ENCODE results near the gene SPATS2L.
"Not testable (repeated sequence)": the region's sequence is repeated elsewhere in the genome, so short reads cannot be mapped to it uniquely, and the experiment has no call there.

Gene SPATS2L

DNA sequence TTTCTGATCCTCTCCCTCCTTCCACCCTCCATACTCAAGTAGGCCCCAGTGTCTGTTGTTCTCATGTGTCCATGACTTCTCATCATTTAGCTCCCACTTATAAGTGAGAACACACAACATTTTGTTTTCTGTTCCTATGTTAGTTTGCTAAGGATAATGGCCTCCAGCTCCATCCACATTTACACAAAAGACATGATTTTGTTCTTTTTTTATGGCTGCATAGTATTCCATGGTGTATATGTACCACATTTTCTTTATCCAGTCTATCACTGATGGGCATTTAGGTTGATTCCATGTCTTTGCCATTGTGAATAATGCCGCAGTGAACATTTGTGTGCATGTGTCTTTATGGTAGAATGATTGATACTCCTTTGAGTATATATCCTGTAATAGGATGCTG lies 37.7 kb downstream of the SPATS2L start:
- H3K4me3 ChIP-seq (ENCODE audit: low read depth in 1 of 5, low read length in 5 of 5); H3K9me3 ChIP-seq (ENCODE audit: control insufficient read depth in 5 of 5, low read length in 5 of 5); H3K27me3 ChIP-seq (ENCODE audit: control insufficient read depth in 5 of 5, insufficient read depth in 4 of 5, low read length in 5 of 5); H3K36me3 ChIP-seq (ENCODE audit: control insufficient read depth in 5 of 5, insufficient read depth in 5 of 5, low read length in 5 of 5); H3K9ac ChIP-seq (ENCODE audit: low read length in 5 of 5); H3K27ac ChIP-seq (ENCODE audit: low read depth, low read length): not testable (repeated sequence)
- peaks cover 2 to 28% (median 16%) of the 10 kb centered on the region in 5 donors for H3K4me1 ChIP-seq (ENCODE audit: control insufficient read depth in 5 of 5, insufficient read depth in 5 of 5, low read length in 5 of 5)

DNA sequence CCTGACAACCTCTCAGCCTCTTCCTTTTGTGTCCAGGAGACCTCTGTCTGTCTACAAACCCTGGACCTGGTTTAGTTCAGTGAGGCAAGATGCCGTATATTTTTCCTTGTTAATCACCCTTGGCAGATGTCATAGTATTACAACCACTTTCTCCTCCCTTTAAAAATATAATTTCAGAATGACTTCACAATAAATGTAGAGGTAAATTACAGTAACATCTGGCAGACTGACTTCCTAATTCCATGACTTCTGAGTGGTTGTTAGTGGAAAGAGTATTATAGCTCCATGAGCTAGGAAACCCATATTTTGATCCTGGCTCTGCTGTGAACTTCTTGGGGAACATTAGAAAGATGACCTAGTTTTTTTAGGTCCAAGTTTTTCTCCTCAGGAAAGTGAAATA lies 39.5 kb downstream of the SPATS2L start:
- Histone ChIP-seq H3K4me1 (ENCODE audit: control insufficient read depth in 5 of 5, insufficient read depth in 5 of 5, low read length in 5 of 5) (peaks cover 0 to 13% (median 9%) of the 10 kb centered on the region in 5 donors), H3K9ac (ENCODE audit: low read length in 5 of 5) (no peak overlapping the region), H3K27ac (ENCODE audit: low read depth, low read length) (no peak overlapping the region), H3K36me3 (ENCODE audit: control insufficient read depth in 5 of 5, insufficient read depth in 5 of 5, low read length in 5 of 5) (no peaks in the 10 kb centered on the region), H3K9me3 (ENCODE audit: control insufficient read depth in 5 of 5, low read length in 5 of 5) (no peaks in the 10 kb centered on the region), H3K27me3 (ENCODE audit: control insufficient read depth in 5 of 5, insufficient read depth in 4 of 5, low read length in 5 of 5) (no peaks in the 10 kb centered on the region), H3K4me3 (ENCODE audit: low read depth in 1 of 5, low read length in 5 of 5) (no peak overlapping the region)

DNA sequence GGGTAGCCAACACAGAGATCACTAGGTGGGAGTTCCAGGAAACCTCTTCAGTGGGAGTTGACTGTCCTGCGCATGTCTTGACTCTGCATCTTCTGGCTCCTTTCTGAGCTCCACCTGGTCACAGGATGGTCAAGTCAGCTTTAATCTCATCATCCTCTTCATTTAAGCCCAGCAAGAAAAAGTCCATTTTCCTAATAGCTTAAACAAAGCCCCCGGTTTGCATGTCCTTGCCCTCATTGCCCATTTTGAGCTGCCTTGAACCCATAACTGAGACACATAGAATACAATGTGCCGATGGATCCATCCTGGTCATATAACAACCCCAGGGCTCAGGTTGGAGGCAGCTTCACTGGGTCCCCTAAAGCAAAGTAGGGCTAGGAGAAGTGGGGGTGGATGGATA lies 40.8 kb downstream of the SPATS2L start:
- Histone ChIP-seq H3K4me3 (ENCODE audit: low read depth in 1 of 5, low read length in 5 of 5) (no peak overlapping the region), H3K9ac (ENCODE audit: low read length in 5 of 5) (no peak overlapping the region), H3K36me3 (ENCODE audit: control insufficient read depth in 5 of 5, insufficient read depth in 5 of 5, low read length in 5 of 5) (no peaks in the 10 kb centered on the region), H3K27ac (ENCODE audit: low read depth, low read length) (no peak overlapping the region), H3K27me3 (ENCODE audit: control insufficient read depth in 5 of 5, insufficient read depth in 4 of 5, low read length in 5 of 5) (no peaks in the 10 kb centered on the region), H3K4me1 (ENCODE audit: control insufficient read depth in 5 of 5, insufficient read depth in 5 of 5, low read length in 5 of 5) (peaks cover 0 to 13% (median 9%) of the 10 kb centered on the region in 5 donors), H3K9me3 (ENCODE audit: control insufficient read depth in 5 of 5, low read length in 5 of 5) (no peaks in the 10 kb centered on the region)

GRCh38 chr2:200348897-200349563 lies 42.5 kb downstream of the SPATS2L start:
- H3K36me3 ChIP-seq (ENCODE audit: control insufficient read depth in 5 of 5, insufficient read depth in 5 of 5, low read length in 5 of 5) = no peaks in the 10 kb centered on the region
- H3K27me3 ChIP-seq (ENCODE audit: control insufficient read depth in 5 of 5, insufficient read depth in 4 of 5, low read length in 5 of 5) = no peaks in the 10 kb centered on the region
- H3K9me3 ChIP-seq (ENCODE audit: control insufficient read depth in 5 of 5, low read length in 5 of 5) = no peaks in the 10 kb centered on the region
- H3K4me3 ChIP-seq (ENCODE audit: low read depth in 1 of 5, low read length in 5 of 5) = no peak overlapping the region
- peaks cover 0 to 16% (median 10%) of the 10 kb centered on the region in 5 donors for H3K4me1 ChIP-seq (ENCODE audit: control insufficient read depth in 5 of 5, insufficient read depth in 5 of 5, low read length in 5 of 5)
- H3K9ac ChIP-seq (ENCODE audit: low read length in 5 of 5) = no peak overlapping the region
- H3K27ac ChIP-seq (ENCODE audit: low read depth, low read length) = no peak overlapping the region

DNA sequence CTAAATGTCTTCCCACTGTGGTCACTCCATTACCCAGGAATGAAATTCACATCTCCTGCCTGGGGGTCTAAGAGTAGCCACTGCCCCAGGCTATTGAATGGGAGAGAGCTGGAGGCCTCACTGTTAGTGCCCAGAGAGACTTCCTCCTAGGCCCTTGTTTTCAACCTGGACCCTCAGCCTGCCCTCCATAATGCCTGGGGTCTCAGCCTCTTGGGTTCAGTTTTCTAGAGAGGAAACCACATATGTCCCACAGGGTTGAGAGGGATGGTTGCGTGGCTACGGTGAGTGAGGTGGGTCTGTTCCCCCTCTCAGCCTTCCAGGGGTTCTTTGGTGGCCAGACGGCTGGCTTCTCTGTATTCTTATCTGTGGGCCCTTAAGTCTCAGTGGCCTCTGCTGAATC lies 43.4 kb downstream of the SPATS2L start:
- H3K4me3 ChIP-seq (ENCODE audit: low read depth in 1 of 5, low read length in 5 of 5) = no peak overlapping the region
- H3K27me3 ChIP-seq (ENCODE audit: control insufficient read depth in 5 of 5, insufficient read depth in 4 of 5, low read length in 5 of 5) = no peaks in the 10 kb centered on the region
- H3K27ac ChIP-seq (ENCODE audit: low read depth, low read length) = no peak overlapping the region
- H3K4me1 ChIP-seq (ENCODE audit: control insufficient read depth in 5 of 5, insufficient read depth in 5 of 5, low read length in 5 of 5) = peaks cover 0 to 16% (median 10%) of the 10 kb centered on the region in 5 donors
- H3K36me3 ChIP-seq (ENCODE audit: control insufficient read depth in 5 of 5, insufficient read depth in 5 of 5, low read length in 5 of 5) = no peaks in the 10 kb centered on the region
- H3K9me3 ChIP-seq (ENCODE audit: control insufficient read depth in 5 of 5, low read length in 5 of 5) = no peaks in the 10 kb centered on the region
- H3K9ac ChIP-seq (ENCODE audit: low read length in 5 of 5) = no peak overlapping the region

DNA sequence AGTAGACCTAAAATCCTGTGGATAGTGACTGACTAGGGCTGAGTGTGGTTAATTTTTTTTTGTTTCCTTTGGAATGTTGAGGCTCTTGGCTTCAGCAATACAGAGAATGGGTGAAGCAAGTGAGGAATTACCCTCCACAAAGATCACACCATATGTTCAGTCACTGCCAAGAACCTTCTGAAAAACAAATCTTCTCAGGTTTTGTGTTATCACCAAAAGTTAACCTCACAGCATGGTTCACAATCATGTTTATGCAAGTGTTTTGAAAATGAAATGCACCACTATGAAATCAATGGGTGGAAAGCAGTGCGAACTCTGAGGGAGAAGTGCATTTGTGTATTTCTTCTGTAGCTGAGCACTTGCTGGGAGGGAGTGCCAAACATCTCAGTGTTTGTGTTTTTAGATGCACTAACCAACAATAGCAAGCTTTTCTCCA lies 44.4 kb downstream of the SPATS2L start:
- Histone ChIP-seq H3K27ac (ENCODE audit: low read depth, low read length) (no peak overlapping the region), H3K27me3 (ENCODE audit: control insufficient read depth in 5 of 5, insufficient read depth in 4 of 5, low read length in 5 of 5) (no peaks in the 10 kb centered on the region), H3K36me3 (ENCODE audit: control insufficient read depth in 5 of 5, insufficient read depth in 5 of 5, low read length in 5 of 5) (no peaks in the 10 kb centered on the region), H3K4me1 (ENCODE audit: control insufficient read depth in 5 of 5, insufficient read depth in 5 of 5, low read length in 5 of 5) (peaks cover 0 to 16% (median 10%) of the 10 kb centered on the region in 5 donors), H3K4me3 (ENCODE audit: low read depth in 1 of 5, low read length in 5 of 5) (no peak overlapping the region), H3K9ac (ENCODE audit: low read length in 5 of 5) (no peak overlapping the region), H3K9me3 (ENCODE audit: control insufficient read depth in 5 of 5, low read length in 5 of 5) (no peaks in the 10 kb centered on the region)

DNA sequence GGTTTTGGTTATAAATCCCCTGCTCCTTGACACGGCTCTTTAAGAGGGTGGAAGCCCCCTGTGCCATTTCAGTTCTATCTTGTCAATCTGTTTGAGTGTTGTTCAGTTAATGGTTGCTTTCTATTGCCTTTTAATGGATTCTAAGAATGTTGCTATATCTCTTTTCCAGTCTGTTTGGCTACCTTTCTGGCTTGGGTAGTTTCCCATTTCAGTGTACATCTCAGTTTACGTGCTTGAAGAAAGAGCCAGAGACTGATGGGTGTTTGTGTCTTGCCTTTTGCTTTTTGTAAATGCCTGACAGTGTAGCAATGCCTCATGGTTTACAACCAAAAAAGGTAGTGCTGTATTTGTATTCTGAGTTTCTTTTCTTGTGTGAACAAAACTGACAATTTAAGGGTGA lies 45.3 kb downstream of the SPATS2L start:
- Histone ChIP-seq H3K27me3 (ENCODE audit: control insufficient read depth in 5 of 5, insufficient read depth in 4 of 5, low read length in 5 of 5) (no peaks in the 10 kb centered on the region), H3K9me3 (ENCODE audit: control insufficient read depth in 5 of 5, low read length in 5 of 5) (no peaks in the 10 kb centered on the region), H3K4me1 (ENCODE audit: control insufficient read depth in 5 of 5, insufficient read depth in 5 of 5, low read length in 5 of 5) (peaks cover 0 to 16% (median 11%) of the 10 kb centered on the region in 5 donors), H3K36me3 (ENCODE audit: control insufficient read depth in 5 of 5, insufficient read depth in 5 of 5, low read length in 5 of 5) (no peaks in the 10 kb centered on the region), H3K9ac (ENCODE audit: low read length in 5 of 5) (no peak overlapping the region), H3K27ac (ENCODE audit: low read depth, low read length) (no peak overlapping the region), H3K4me3 (ENCODE audit: low read depth in 1 of 5, low read length in 5 of 5) (no peak overlapping the region)

DNA sequence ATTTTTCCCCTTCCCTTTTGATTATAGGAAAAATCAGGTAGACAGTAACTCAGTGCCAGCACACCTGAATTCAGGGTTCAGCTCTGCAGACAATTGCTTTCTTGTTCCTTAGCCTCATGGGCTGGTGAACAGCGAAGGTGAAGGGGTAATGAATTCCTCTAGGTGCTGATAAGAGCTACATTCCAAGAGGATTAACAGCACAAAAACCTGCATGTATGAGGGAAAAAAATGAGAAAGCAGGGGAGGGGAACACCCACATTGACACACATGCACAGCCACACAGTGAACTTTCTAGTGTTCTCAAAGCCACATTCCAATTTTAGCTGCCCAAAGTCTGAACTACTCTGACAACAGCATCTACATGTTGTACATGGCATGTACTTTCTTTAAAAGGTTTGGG lies 46.1 kb downstream of the SPATS2L start:
- Histone ChIP-seq H3K4me1 (ENCODE audit: control insufficient read depth in 5 of 5, insufficient read depth in 5 of 5, low read length in 5 of 5) (peaks cover 3 to 22% (median 14%) of the 10 kb centered on the region in 5 donors), H3K9ac (ENCODE audit: low read length in 5 of 5) (no peak overlapping the region), H3K27ac (ENCODE audit: low read depth, low read length) (no peak overlapping the region), H3K9me3 (ENCODE audit: control insufficient read depth in 5 of 5, low read length in 5 of 5) (no peaks in the 10 kb centered on the region), H3K36me3 (ENCODE audit: control insufficient read depth in 5 of 5, insufficient read depth in 5 of 5, low read length in 5 of 5) (no peaks in the 10 kb centered on the region), H3K27me3 (ENCODE audit: control insufficient read depth in 5 of 5, insufficient read depth in 4 of 5, low read length in 5 of 5) (no peaks in the 10 kb centered on the region), H3K4me3 (ENCODE audit: low read depth in 1 of 5, low read length in 5 of 5) (no peak overlapping the region)

- Histone ChIP-seq H3K27me3 (ENCODE audit: control insufficient read depth in 5 of 5, insufficient read depth in 4 of 5, low read length in 5 of 5) (no peaks in the 10 kb centered on the region), H3K27ac (ENCODE audit: low read depth, low read length) (no peak overlapping the region), H3K36me3 (ENCODE audit: control insufficient read depth in 5 of 5, insufficient read depth in 5 of 5, low read length in 5 of 5) (no peaks in the 10 kb centered on the region), H3K4me3 (ENCODE audit: low read depth in 1 of 5, low read length in 5 of 5) (no peak overlapping the region), H3K4me1 (ENCODE audit: control insufficient read depth in 5 of 5, insufficient read depth in 5 of 5, low read length in 5 of 5) (peaks cover 4 to 26% (median 15%) of the 10 kb centered on the region in 5 donors), H3K9ac (ENCODE audit: low read length in 5 of 5) (no peak overlapping the region), H3K9me3 (ENCODE audit: control insufficient read depth in 5 of 5, low read length in 5 of 5) (no peaks in the 10 kb centered on the region)
These were observed 46.6 kb downstream of the SPATS2L start for GRCh38 chr2:200353120-200353519.

- no peaks in the 10 kb centered on the region for H3K36me3 ChIP-seq (ENCODE audit: control insufficient read depth in 5 of 5, insufficient read depth in 5 of 5, low read length in 5 of 5)
- H3K9me3 ChIP-seq (ENCODE audit: control insufficient read depth in 5 of 5, low read length in 5 of 5) = no peaks in the 10 kb centered on the region
- H3K27ac ChIP-seq (ENCODE audit: low read depth, low read length) = no peak overlapping the region
- no peaks in the 10 kb centered on the region for H3K27me3 ChIP-seq (ENCODE audit: control insufficient read depth in 5 of 5, insufficient read depth in 4 of 5, low read length in 5 of 5)
- no peak overlapping the region for H3K4me3 ChIP-seq (ENCODE audit: low read depth in 1 of 5, low read length in 5 of 5)
- H3K4me1 ChIP-seq (ENCODE audit: control insufficient read depth in 5 of 5, insufficient read depth in 5 of 5, low read length in 5 of 5) = peaks cover 7 to 21% (median 14%) of the 10 kb centered on the region in 5 donors
- H3K9ac ChIP-seq (ENCODE audit: low read length in 5 of 5) = no peak overlapping the region
These were observed 47.4 kb downstream of the SPATS2L start for GRCh38 chr2:200353874-200354273.
